ENCODE measurements around the gene HLA-B.

HLA-B gene

DNA sequence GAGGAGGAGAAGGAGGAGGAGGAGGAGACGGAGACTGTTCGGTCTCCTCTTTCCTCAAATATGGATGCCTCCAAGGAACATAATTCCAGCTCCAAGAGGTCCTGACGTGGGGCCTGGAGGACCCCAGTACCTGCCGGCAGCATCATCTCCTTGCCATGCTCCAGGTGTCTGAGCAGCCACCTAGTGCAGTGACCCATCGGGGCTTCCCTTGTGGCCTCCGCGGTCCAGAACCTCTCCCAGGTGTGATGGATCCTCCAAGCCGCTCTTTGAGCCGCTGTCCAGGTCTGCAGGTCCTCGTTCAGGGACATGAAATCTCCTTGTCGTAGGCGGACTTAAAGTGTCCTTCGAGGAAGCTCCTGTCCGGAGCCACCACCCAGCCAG is 49.3 kb downstream of the HLA-B start:
- Histone ChIP-seq H3K4me1 (ENCODE audit: low read length) (no peaks in the 10 kb centered on the region), H3K9ac (ENCODE audit: low read length) (no peak overlapping the region), H3K9me3 (replicated peaks; ENCODE audit: insufficient read depth, low read length) (no peaks in the 10 kb centered on the region), H3F3A (ENCODE audit: insufficient read depth, low read length) (no peaks in the 10 kb centered on the region), H3K36me3 (replicated peaks; ENCODE audit: insufficient read depth, low read length) (no peaks in the 10 kb centered on the region), H3K27me3 (replicated peaks; ENCODE audit: insufficient read depth, low read length) (no peaks in the 10 kb centered on the region), H3K4me3 (ENCODE audit: low read length) (no peak overlapping the region; the same call in 1 of the 2 replicates), H3K4me2 (ENCODE audit: low read depth, low read length) (peak overlapping the region; percentile 57; the same call in 1 of the 2 replicates), H3K9me2 (replicated peaks; ENCODE audit: insufficient read depth, low read length) (no peaks in the 10 kb centered on the region), H4K20me1 (ENCODE audit: insufficient read depth, low read length) (no peaks in the 10 kb centered on the region), H3K27ac (ENCODE audit: low read length) (no peak overlapping the region), H3K79me2 (ENCODE audit: low read length) (no peaks in the 10 kb centered on the region), H2AFZ (ENCODE audit: low read length) (peak overlapping the region; percentile 59; the same call in 1 of the 2 replicates)
- TF ChIP-seq EZH2phosphoT487 (IDR thresholded peaks at IDR 0.05; ENCODE audit: low read length) (no peak), EZH2 (optimal IDR thresholded peaks at IDR 0.05; ENCODE audit: low read depth, low read length) (no peak), CTCF (IDR thresholded peaks at IDR 0.05; ENCODE audit: low read length) (no peak)
- DNase-seq, result no peak

DNA sequence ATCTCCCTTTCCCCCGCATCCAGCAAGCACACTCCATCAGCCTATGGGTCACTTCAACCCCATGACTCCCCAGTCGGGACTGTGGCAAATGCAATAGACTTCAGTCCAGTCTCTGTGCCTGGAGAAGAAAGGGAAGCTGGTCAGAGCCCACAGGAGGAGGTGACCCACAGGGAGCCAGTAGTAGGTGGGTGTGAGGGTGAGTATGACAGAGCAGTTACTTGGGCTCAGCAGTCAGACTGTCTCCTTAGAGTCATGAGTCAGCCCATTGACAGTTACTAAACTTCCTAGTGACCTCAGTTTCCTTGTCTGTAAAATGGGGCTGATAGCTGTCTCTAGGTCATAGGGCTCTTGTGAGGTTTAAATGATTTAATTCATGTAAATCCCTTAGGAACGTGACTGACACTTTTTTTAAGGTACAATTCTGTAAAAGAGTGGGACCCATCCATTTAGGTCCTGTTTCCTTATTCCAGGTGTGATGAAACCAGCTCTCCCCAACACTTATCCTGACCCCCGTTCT is 51.2 kb downstream of the HLA-B start:
- Histone ChIP-seq H3K4me3 (ENCODE audit: low read length) (no peak overlapping the region), H3K79me2 (ENCODE audit: low read length) (no peaks in the 10 kb centered on the region), H4K20me1 (ENCODE audit: insufficient read depth, low read length) (no peaks in the 10 kb centered on the region), H3F3A (ENCODE audit: insufficient read depth, low read length) (no peaks in the 10 kb centered on the region), H3K4me2 (ENCODE audit: low read depth, low read length) (no peak overlapping the region), H3K27me3 (replicated peaks; ENCODE audit: insufficient read depth, low read length) (no peaks in the 10 kb centered on the region), H3K9ac (ENCODE audit: low read length) (no peak overlapping the region), H3K4me1 (ENCODE audit: low read length) (no peaks in the 10 kb centered on the region), H3K27ac (ENCODE audit: low read length) (no peak overlapping the region), H2AFZ (ENCODE audit: low read length) (no peak overlapping the region), H3K9me3 (replicated peaks; ENCODE audit: insufficient read depth, low read length) (no peaks in the 10 kb centered on the region), H3K9me2 (replicated peaks; ENCODE audit: insufficient read depth, low read length) (no peaks in the 10 kb centered on the region), H3K36me3 (replicated peaks; ENCODE audit: insufficient read depth, low read length) (no peaks in the 10 kb centered on the region)
- DNase-seq, result no peak
- TF ChIP-seq CTCF (IDR thresholded peaks at IDR 0.05; ENCODE audit: low read length) (no peak), EZH2 (optimal IDR thresholded peaks at IDR 0.05; ENCODE audit: low read depth, low read length) (no peak), EZH2phosphoT487 (IDR thresholded peaks at IDR 0.05; ENCODE audit: low read length) (no peak)

DNA sequence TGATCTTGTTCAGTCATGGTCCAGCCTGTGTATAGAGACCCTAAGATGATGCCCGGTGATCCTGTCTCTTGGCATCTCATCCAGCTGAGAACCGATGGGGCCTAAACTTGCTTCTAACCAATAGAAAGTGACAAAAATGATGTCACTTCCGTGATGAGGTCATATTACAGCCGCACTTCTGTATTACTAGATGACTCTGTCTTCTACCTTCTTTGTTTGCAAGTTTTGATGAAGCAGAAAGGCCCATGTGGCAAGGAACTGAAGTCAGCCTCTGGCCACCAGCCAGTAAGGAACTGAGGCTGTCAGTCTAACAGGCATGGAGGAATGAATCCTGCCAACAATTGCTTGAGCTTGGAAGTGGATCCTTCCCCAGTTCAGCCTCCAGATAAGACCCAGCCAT is 52.3 kb downstream of the HLA-B start:
- Histone ChIP-seq H3K36me3 (replicated peaks; ENCODE audit: insufficient read depth, low read length) (no peaks in the 10 kb centered on the region), H3K27ac (ENCODE audit: low read length) (no peak overlapping the region), H3K79me2 (ENCODE audit: low read length) (no peaks in the 10 kb centered on the region), H3K9me3 (replicated peaks; ENCODE audit: insufficient read depth, low read length) (no peaks in the 10 kb centered on the region), H3K9me2 (replicated peaks; ENCODE audit: insufficient read depth, low read length) (no peaks in the 10 kb centered on the region), H4K20me1 (ENCODE audit: insufficient read depth, low read length) (no peaks in the 10 kb centered on the region), H3F3A (ENCODE audit: insufficient read depth, low read length) (no peaks in the 10 kb centered on the region), H3K27me3 (replicated peaks; ENCODE audit: insufficient read depth, low read length) (no peaks in the 10 kb centered on the region), H3K9ac (ENCODE audit: low read length) (no peak overlapping the region), H3K4me2 (ENCODE audit: low read depth, low read length) (no peak overlapping the region), H3K4me1 (ENCODE audit: low read length) (no peaks in the 10 kb centered on the region), H3K4me3 (ENCODE audit: low read length) (no peak overlapping the region), H2AFZ (ENCODE audit: low read length) (no peak overlapping the region)
- DNase-seq, result no peak
- no peak for TF ChIP-seq CTCF (IDR thresholded peaks at IDR 0.05; ENCODE audit: low read length)
- TF ChIP-seq EZH2phosphoT487 (IDR thresholded peaks at IDR 0.05; ENCODE audit: low read length), result no peak
- TF ChIP-seq EZH2 (optimal IDR thresholded peaks at IDR 0.05; ENCODE audit: low read depth, low read length), result no peak
